Parathyroid adenoma (tissue), 2 donors: Measurements from ENCODE around the gene COX14.

Source experiments
- H2AFZ ChIP-seq: fragments of 300-600 bp; sonication (generic); one replicate; pipeline ENCODE4 v1.7.0; 2017; ENCODE audit warnings: antibody characterized with exemption, mild to moderate bottlenecking
- H3K27ac ChIP-seq: fragments of 300-600 bp; sonication (generic); one replicate; pipeline ENCODE4 v1.7.0; 2017
- H3K27me3 ChIP-seq: fragments of 300-600 bp; sonication (generic); one replicate; pipeline ENCODE4 v1.7.0; 2017; ENCODE audit warnings: low read length; ENCODE audit not compliant: control insufficient read depth, insufficient read depth
- H3K36me3 ChIP-seq: fragments of 300-600 bp; sonication (generic); one replicate; pipeline ENCODE4 v1.7.0; 2017; ENCODE audit warnings: low read length; ENCODE audit not compliant: control insufficient read depth, insufficient read depth
- H3K4me1 ChIP-seq: fragments of 300-600 bp; sonication (generic); one replicate; pipeline ENCODE4 v1.7.0; 2017; ENCODE audit warnings: control low read depth
- H3K4me2 ChIP-seq: fragments of 300-600 bp; sonication (generic); one replicate; pipeline ENCODE4 v1.7.0; 2017; ENCODE audit warnings: low read length
- H3K4me3 ChIP-seq: fragments of 300-600 bp; sonication (generic); one replicate; pipeline ENCODE4 v1.7.0; 2017; ENCODE audit warnings: low read depth, low read length
- H3K79me2 ChIP-seq: fragments of 300-600 bp; sonication (generic); one replicate; pipeline ENCODE4 v1.7.0; 2017; ENCODE audit warnings: control low read depth
- H3K9ac ChIP-seq: fragments of 300-600 bp; sonication (generic); one replicate; pipeline ENCODE4 v1.7.0; 2017; ENCODE audit warnings: mild to moderate bottlenecking
- H3K9me3 ChIP-seq: fragments of 300-600 bp; sonication (generic); one replicate; pipeline ENCODE4 v1.7.0; 2017; ENCODE audit warnings: low read length; ENCODE audit not compliant: control insufficient read depth
- CTCF ChIP-seq: fragments of 300-600 bp; sonication (generic); IDR thresholded peaks from one replicate; pipeline ENCODE4 v1.7.0; 2017; ENCODE audit warnings: antibody characterized with exemption, mild to moderate bottlenecking
- donor health status: primary hyperparathyroidism.

COX14 gene

GRCh38 chr12:50112456-50113218, 601 bp downstream of the COX14 start:
- Histone ChIP-seq H3K27ac (peak overlapping the region; percentile 99), H3K9me3 (no peaks in the 10 kb centered on the region), H3K4me2 (peak overlapping the region; percentile 73), H3K4me1 (peaks cover 39% of the 10 kb centered on the region), H3K9ac (peak overlapping the region; percentile 83), H3K36me3 (no peaks in the 10 kb centered on the region), H3K79me2 (peaks cover 38% of the 10 kb centered on the region), H3K27me3 (no peaks in the 10 kb centered on the region), H3K4me3 (peak overlapping the region; percentile 95), H2AFZ (peak overlapping the region; percentile 85)
- TF ChIP-seq CTCF: no peak

- Histone ChIP-seq H3K27ac (no peak overlapping the region), H3K36me3 (no peaks in the 10 kb centered on the region), H3K27me3 (no peaks in the 10 kb centered on the region), H3K9ac (no peak overlapping the region), H3K4me3 (no peak overlapping the region), H3K4me1 (peaks cover 5% of the 10 kb centered on the region), H3K79me2 (peaks cover 75% of the 10 kb centered on the region), H3K4me2 (no peak overlapping the region), H3K9me3 (no peaks in the 10 kb centered on the region), H2AFZ (no peak overlapping the region)
- no peak for TF ChIP-seq CTCF
Observed at GRCh38 chr12:50117057-50117622, 5.1 kb downstream of the COX14 start.

GRCh38 chr12:50119387-50119786, 7.4 kb downstream of the COX14 start:
- TF ChIP-seq CTCF: no peak
- H3K79me2 ChIP-seq: peaks cover 86% of the 10 kb centered on the region
- no peak overlapping the region for H3K9ac ChIP-seq
- no peaks in the 10 kb centered on the region for H3K36me3 ChIP-seq
- no peaks in the 10 kb centered on the region for H3K27me3 ChIP-seq
- no peak overlapping the region for H2AFZ ChIP-seq
- H3K27ac ChIP-seq: no peak overlapping the region
- H3K4me3 ChIP-seq: no peak overlapping the region
- H3K4me2 ChIP-seq: no peak overlapping the region
- no peaks in the 10 kb centered on the region for H3K9me3 ChIP-seq
- peaks cover 5% of the 10 kb centered on the region for H3K4me1 ChIP-seq

- Histone ChIP-seq H3K27ac (no peak overlapping the region), H3K36me3 (no peaks in the 10 kb centered on the region)
- TF ChIP-seq CTCF: no peak
Observed at GRCh38 chr12:50120521-50120920, 8.5 kb downstream of the COX14 start.

GRCh38 chr12:50120953-50121352, 8.9 kb downstream of the COX14 start:
- H3K27ac ChIP-seq: no peak overlapping the region

More at GRCh38 chr12:50120521-50120920, 8.5 kb downstream of the COX14 start:
- Histone ChIP-seq H2AFZ (no peak overlapping the region), H3K4me1 (peaks cover 5% of the 10 kb centered on the region), H3K4me2 (no peak overlapping the region), H3K79me2 (peaks cover 84% of the 10 kb centered on the region), H3K9ac (no peak overlapping the region), H3K27me3 (no peaks in the 10 kb centered on the region), H3K9me3 (no peaks in the 10 kb centered on the region), H3K4me3 (no peak overlapping the region)

More at GRCh38 chr12:50120953-50121352, 8.9 kb downstream of the COX14 start:
- H3K9me3 ChIP-seq: no peaks in the 10 kb centered on the region
- peaks cover 5% of the 10 kb centered on the region for H3K4me1 ChIP-seq
- H3K4me3 ChIP-seq: no peak overlapping the region
- H3K27me3 ChIP-seq: no peaks in the 10 kb centered on the region
- peaks cover 82% of the 10 kb centered on the region for H3K79me2 ChIP-seq
- no peak overlapping the region for H2AFZ ChIP-seq
- no peak for TF ChIP-seq CTCF
- H3K4me2 ChIP-seq: no peak overlapping the region
- no peaks in the 10 kb centered on the region for H3K36me3 ChIP-seq
- no peak overlapping the region for H3K9ac ChIP-seq
